ENCODE measurements around the gene ME3. TPM values are rescaled to one million over a fixed set of nuclear protein-coding genes. Genes with fewer than 3 reads are reported as not detected.

ME3 gene
- total RNA-seq, 4 donors from 2014 or later = 1.9 to 11.0 (median 6.0) TPM

- no peak for DNase-seq (ENCODE audit: low spot score in 2 of 2)
- no peak overlapping the region for H3K4me3 ChIP-seq (ENCODE audit: low read depth, poor library complexity, severe bottlenecking)
- intact Hi-C loops (cut with DNase I; ENCODE audit: low total_unique reads) = no loop called here
- TF ChIP-seq, protein P1, sequence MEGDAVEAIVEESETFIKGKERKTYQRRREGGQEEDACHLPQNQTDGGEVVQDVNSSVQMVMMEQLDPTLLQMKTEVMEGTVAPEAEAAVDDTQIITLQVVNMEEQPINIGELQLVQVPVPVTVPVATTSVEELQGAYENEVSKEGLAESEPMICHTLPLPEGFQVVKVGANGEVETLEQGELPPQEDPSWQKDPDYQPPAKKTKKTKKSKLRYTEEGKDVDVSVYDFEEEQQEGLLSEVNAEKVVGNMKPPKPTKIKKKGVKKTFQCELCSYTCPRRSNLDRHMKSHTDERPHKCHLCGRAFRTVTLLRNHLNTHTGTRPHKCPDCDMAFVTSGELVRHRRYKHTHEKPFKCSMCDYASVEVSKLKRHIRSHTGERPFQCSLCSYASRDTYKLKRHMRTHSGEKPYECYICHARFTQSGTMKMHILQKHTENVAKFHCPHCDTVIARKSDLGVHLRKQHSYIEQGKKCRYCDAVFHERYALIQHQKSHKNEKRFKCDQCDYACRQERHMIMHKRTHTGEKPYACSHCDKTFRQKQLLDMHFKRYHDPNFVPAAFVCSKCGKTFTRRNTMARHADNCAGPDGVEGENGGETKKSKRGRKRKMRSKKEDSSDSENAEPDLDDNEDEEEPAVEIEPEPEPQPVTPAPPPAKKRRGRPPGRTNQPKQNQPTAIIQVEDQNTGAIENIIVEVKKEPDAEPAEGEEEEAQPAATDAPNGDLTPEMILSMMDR (IDR thresholded peaks at IDR 0.05) = no peak
- no peak for TF ChIP-seq POLR2A (IDR thresholded peaks at IDR 0.05)
- WGBS, 2 donors = 90 to 95% methylated on average over 2 of the region's 2 CpGs
These were observed 91.9 kb downstream of the ME3 start for GRCh38 chr11:86580535-86580934.

DNA sequence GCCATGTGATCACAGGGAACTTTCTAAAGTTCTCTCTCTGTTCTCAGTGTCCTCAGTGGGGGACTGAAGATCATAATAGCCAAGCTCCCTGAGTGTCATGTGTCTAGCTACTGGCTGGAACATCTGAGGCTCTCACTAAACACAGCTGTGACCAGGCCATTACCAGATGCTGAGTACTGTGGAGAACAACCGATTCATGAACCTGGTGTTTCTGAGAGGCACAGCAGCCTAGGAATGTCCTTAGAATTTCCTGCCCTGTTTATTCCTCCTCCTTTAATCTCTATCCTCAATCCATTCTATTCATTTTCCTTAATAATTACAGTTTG, 93.0 kb downstream of the ME3 start:
- WGBS, 2 donors = 60 to 62% methylated on average over 1 of the region's 1 CpG
- peak in 1 of 2 donors; percentile 73 for DNase-seq (ENCODE audit: low spot score in 2 of 2)
- no peak for TF ChIP-seq POLR2A (IDR thresholded peaks at IDR 0.05)
- TF ChIP-seq, protein P1 (IDR thresholded peaks at IDR 0.05) = no peak
- intact Hi-C loops (cut with DNase I; ENCODE audit: low total_unique reads) = no loop called here
- H3K4me3 ChIP-seq (ENCODE audit: low read depth, poor library complexity, severe bottlenecking) = no peak overlapping the region

- TF ChIP-seq, protein P1 (IDR thresholded peaks at IDR 0.05) = no peak
- TF ChIP-seq POLR2A (IDR thresholded peaks at IDR 0.05) = no peak
- WGBS, 2 donors = 71 to 74% methylated on average over 2 of the region's 2 CpGs
- intact Hi-C loops (cut with DNase I; ENCODE audit: low total_unique reads) = no loop called here
- DNase-seq (ENCODE audit: low spot score in 2 of 2) = no peak
- H3K4me3 ChIP-seq (ENCODE audit: low read depth, poor library complexity, severe bottlenecking) = no peak overlapping the region
These were observed 93.5 kb downstream of the ME3 start for GRCh38 chr11:86578727-86579405.

DNA sequence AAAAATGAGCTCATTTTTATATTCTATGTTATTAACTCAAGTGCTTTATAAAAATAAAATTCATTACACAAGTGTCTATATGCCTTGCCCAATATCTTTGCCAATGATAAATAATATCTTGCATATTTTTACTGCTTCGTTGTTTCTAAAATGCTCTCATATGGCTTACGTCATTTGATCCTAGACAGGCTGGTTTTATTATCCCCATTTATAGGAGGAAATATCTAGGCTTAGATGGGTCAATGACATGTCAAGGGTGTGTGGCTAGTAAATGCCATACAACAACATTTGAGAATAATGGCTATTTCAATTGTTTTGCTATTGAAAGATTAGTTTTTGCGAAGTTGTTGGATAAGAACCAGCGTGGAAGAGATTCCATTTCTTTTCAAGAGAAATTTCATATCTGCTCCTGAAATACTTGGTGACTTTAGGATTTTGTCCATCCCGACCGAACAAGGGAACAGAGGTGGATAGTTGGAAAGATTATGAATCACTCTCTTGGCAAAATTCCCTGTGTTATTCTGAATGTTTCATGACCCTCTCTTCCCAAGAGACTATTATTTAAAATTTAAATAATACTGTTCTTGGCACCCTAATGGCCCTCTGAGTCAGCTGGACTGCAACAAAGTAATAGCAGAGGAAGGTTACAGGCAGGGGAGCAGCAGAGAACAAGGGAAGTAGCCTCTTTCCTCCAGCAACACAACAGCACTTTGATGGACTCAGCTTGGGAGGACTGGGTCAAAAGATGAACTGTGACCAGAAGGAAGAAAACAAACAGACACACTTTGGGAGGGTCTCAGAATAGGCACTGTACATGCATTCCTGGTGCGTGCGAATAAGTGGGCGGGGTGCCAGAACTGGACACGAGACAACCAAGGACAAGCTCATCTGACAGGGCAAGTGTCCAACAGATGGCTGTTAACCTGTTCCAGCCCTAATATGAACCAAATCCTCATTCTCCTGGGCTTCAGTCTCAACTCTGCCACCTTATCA, 94.5 kb downstream of the ME3 start:
- intact Hi-C loops (cut with DNase I; ENCODE audit: low total_unique reads) = no loop called here
- DNase-seq (ENCODE audit: low spot score in 2 of 2) = peak; percentile 58 to 92
- H3K4me3 ChIP-seq (ENCODE audit: low read depth, poor library complexity, severe bottlenecking) = no peak overlapping the region
- 35 to 49% methylated on average over 10 of the region's 10 CpGs for WGBS, 2 donors
- no peak for TF ChIP-seq POLR2A (IDR thresholded peaks at IDR 0.05)
- TF ChIP-seq, protein P1 (IDR thresholded peaks at IDR 0.05) = no peak

DNA sequence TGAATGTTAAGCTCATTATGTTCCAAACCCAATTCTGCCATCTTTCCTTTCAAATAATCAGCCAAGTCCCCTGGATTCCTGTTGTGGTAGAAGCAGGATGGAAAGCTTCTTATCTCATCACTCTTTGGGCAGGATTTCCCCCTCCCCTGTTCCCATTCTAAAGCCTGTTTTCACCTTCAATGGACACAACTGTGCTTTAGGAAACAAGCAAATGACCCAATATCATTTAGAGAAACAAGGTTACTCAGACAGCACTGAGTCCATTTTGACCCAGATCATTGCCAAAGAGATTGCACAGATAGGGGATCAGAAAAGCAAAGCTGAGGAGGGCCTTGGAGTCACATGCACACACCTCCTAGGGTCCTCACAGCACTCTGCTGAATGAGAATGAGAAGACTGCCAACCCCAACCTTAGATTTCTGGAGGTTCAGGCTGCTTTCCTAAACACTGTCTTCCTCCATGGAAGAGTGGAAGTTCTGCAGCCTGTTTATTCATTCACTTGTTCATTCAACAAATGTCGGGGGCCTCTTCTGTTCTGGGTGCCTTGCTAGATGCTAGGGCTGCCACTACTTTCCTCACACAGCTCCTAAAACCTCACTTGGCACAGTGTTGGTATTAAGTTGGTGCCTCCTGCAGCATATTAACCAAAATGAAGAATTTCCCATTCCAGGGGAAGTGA, 95.3 kb downstream of the ME3 start:
- DNase-seq (ENCODE audit: low spot score in 2 of 2) = no peak
- intact Hi-C loops (cut with DNase I; ENCODE audit: low total_unique reads) = no loop called here
- no peak for TF ChIP-seq POLR2A (IDR thresholded peaks at IDR 0.05)
- TF ChIP-seq, protein P1 (IDR thresholded peaks at IDR 0.05) = no peak
- no peak overlapping the region for H3K4me3 ChIP-seq (ENCODE audit: low read depth, poor library complexity, severe bottlenecking)
- WGBS, 2 donors = 89 to 95% methylated on average over 1 of the region's 1 CpG

All from lower leg skin (tissue), 4 donors.